Measurements from ENCODE around the gene LCE3D.

- TF ChIP-seq CEBPB (IDR thresholded peaks at IDR 0.05) (no peak), CREB1 (IDR thresholded peaks at IDR 0.05; ENCODE audit: low read depth) (no peak), REST (IDR thresholded peaks at IDR 0.05; ENCODE audit: low read depth) (no peak), ZBTB7A (IDR thresholded peaks at IDR 0.05; ENCODE audit: low read depth) (no peak), RAD21 (IDR thresholded peaks at IDR 0.05; ENCODE audit: low read depth) (no peak), TAF1 (IDR thresholded peaks at IDR 0.05; ENCODE audit: low read depth) (no peak), EP300 (IDR thresholded peaks at IDR 0.05; ENCODE audit: borderline replicate concordance) (no peak), EGR1 (IDR thresholded peaks at IDR 0.05) (no peak)
These were observed at the start of gene LCE3D for GRCh38 chr1:152580433-152580832.

All from Ishikawa (cell line).